Activated naive CD4-positive, alpha-beta T cell treated with anti-CD3 and anti-CD28 coated beads, Interleukin-2, amount 50 U/mL, for 72 hours (primary cell): Measurements from ENCODE around the gene TM9SF4. TPM values are rescaled to one million over a fixed set of nuclear protein-coding genes. Genes with fewer than 3 reads are reported as not detected.
"Not testable (repeated sequence)": the region's sequence is repeated elsewhere in the genome, so short reads cannot be mapped to it uniquely, and the experiment has no call there.

ENCODE experiments used
- ATAC-seq, 2 donors: fragments of 150-1000 bp; cut with Tn5 transposase; 2 replicates each; pipeline ENCODE4 v1.10.0; 2021; ENCODE audit warnings: mild to moderate bottlenecking in 2 of 2, moderate library complexity in 2 of 2
- DNase-seq, 2 donors: peaks; one replicate each; pipeline ENCODE4 v3.0.0; 2021 to 2022; ENCODE audit warnings: low spot score in 2 of 2
- H3K27ac Mint-ChIP-seq, 2 donors: one replicate each; pipeline ENCODE4 v1.8.0; 2022; ENCODE audit warnings: mild to moderate bottlenecking in 2 of 2, mixed read lengths in 2 of 2
- H3K36me3 Mint-ChIP-seq, 2 donors: one replicate each; pipeline ENCODE4 v1.8.0; 2022; ENCODE audit warnings: mixed read lengths in 2 of 2
- H3K9me3 Mint-ChIP-seq, 2 donors: one replicate each; pipeline ENCODE4 v1.8.0; 2022; ENCODE audit warnings: mixed read lengths in 2 of 2
- total RNA-seq, 2 donors: library from RNA; stranded (reverse); gene quantifications; one replicate each; pipeline ENCODE4 v1.2.3, GENCODE V29; 2022

The TM9SF4 gene
- total RNA-seq, 2 donors from 2014 or later, result 41.0 to 45.4 TPM

- no peak for ATAC-seq
- no peak for DNase-seq
- peaks cover 5 to 6% of the 10 kb centered on the region in 2 donors for H3K36me3 Mint-ChIP-seq
- peak overlapping the region in 1 of 2 donors; percentile 64 for H3K27ac Mint-ChIP-seq
- no peaks in the 10 kb centered on the region for H3K9me3 Mint-ChIP-seq
Observed at GRCh38 chr20:32188376-32189122, 79.0 kb downstream of the TM9SF4 start.

DNA sequence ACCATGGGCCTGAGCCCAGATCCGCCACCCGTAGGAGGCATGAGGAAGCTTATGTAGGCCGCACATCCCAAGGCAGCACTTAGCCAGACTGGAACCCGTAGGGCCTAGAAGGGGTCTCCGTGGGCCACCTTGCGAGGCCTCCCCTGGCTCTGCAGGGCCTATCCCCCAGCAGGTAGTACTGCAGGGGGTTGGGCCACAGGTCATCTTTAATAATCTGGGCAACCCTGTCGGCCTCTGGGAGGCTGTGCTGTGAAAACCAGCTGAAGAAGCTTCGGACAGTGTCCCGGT, 79.6 kb downstream of the TM9SF4 start:
- no peaks in the 10 kb centered on the region for H3K9me3 Mint-ChIP-seq
- peaks cover 5 to 11% of the 10 kb centered on the region in 2 donors for H3K36me3 Mint-ChIP-seq
- ATAC-seq, result no peak
- no peak for DNase-seq
- H3K27ac Mint-ChIP-seq, result peak overlapping the region; percentile 64 to 94

DNA sequence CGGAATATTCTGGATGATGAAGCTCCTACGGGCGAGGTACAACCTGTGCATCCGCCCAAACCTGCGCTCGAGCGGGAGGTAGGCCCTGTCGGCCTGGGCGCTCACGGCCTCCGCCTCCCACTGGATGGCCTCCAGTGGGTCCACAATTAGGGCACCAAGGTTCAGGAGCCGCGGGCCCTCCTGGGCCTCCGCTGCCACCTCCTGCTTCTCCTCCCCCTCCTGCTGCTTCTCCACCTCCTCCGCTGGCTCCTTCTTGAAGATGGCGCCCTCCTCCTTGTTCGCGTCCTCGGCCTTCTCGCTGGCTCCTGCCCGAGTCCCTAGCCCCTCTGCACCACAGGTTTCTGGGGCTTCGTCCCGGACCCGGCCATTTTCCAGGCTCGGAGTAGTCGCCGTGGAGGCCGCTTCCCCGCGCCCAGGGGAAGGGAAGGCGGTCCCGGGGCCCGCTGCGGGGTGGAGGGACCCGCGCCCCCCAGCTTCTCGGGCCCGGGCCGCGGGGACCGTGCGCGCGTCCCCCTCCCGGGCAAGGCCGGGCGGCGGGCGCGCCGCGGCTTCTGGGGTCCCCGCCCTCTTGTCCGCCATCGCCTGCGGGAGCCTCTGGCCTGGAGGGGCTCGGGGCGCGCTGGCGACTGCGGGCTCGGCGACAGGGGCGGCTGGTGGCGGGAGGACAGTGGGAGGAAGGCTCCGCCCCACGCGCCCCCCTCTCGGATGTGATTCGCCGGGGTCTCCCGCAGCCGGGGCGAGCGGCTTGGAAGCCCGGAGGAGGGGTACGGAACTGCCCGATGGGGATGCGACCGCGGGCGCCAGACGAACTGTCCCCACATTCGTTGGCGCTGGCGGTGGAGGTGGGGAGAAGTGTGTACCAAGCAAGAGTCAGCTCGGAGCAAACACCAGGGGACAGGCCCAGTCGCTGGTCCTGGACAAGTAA, 80.4 kb downstream of the TM9SF4 start:
- H3K27ac Mint-ChIP-seq, result peak overlapping the region; percentile 64 to 94
- ATAC-seq (peak; percentile 38 to 86), DNase-seq (peak; percentile 29 to 84)
- no peaks in the 10 kb centered on the region for H3K9me3 Mint-ChIP-seq
- H3K36me3 Mint-ChIP-seq, result peaks cover 10 to 16% of the 10 kb centered on the region in 2 donors

DNA sequence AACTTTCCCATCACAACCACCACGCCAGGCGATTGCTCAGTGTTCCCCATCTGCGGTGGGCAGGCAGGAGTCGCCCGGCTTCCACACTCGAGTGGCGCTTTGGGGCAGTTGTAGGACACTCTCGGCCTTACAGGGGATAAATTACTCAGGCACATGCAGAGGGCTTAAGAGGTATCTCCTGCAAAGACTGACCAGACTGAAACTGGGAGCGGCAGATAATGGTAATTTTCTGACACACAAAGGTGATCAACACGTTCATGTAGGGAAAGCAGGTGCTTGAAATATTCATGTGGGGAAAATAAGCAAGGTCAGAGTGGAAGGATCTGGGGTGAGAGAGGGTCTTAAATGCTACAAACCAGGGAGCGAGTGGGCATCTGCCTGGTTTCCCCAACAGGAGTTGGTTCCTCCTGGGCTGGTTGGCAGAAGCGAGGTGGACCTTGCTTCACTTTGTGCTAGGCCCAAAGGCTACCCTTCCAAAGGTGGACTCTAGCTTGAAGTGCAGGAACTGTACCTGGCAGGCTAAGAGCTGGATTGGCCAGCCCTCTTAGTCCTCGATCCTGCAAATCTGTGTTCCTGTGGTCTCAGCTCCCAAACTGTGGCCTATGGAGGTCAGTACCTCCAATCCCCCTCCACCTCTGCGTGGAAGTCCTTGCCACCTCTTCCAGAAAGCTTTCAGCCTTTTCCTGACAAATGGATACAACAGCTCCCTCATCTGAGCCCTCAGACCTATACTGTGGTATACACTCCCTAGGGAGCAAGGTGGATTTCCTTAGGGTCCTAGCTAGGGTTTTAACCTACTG, 81.3 kb downstream of the TM9SF4 start:
- peak overlapping the region; percentile 64 to 79 for H3K27ac Mint-ChIP-seq
- DNase-seq (no peak), ATAC-seq (peak in 1 of 2 donors; percentile 10)
- H3K36me3 Mint-ChIP-seq, result peaks cover 15 to 25% of the 10 kb centered on the region in 2 donors
- no peaks in the 10 kb centered on the region for H3K9me3 Mint-ChIP-seq

DNA sequence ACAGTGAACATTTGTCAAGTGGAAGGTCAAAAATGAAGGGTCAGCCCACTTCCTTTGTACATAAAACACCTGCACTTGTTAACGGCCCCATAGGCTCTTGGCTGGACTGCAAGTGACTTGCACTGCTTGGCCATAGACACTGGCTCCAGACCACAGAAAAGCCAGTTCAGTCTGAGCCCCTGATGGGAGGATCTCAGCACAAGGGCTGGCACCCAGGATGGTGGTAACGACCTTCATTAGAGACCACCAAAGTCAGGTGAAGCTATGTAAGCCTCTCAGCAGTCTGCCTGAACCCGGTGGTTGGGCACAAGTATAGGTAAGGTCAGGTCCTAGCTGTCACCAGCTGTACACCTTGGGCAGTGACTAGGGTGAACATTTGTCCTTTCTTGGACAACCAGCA, 81.9 kb downstream of the TM9SF4 start:
- DNase-seq, result no peak
- Mint-ChIP-seq H3K27ac (peak overlapping the region in 1 of 2 donors; percentile 64), H3K9me3 (no peaks in the 10 kb centered on the region), H3K36me3 (peaks cover 21 to 31% of the 10 kb centered on the region in 2 donors)
- ATAC-seq, result no peak

DNA sequence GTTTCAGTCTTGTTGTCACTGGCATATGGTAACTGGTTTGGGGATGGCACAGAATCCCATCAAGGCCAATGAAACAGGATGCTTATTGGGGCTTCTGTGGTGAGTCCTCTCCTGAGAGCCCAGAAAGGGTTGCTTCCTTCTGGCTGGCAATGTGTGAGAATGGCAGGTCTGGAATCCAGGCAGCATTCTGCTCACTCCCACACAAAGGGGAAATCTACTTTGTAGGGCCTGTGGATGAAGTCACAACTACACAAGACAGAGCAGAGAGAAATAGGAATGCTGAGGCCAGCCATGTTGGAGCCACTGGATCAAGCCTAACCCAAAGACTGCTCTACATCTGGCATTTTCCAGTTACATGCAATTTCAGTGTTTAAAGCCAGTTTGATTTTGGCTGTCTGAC, 82.4 kb downstream of the TM9SF4 start:
- Mint-ChIP-seq H3K27ac (peak overlapping the region; percentile 64 to 72), H3K36me3 (peaks cover 23 to 32% of the 10 kb centered on the region in 2 donors), H3K9me3 (no peaks in the 10 kb centered on the region)
- DNase-seq, result peak in 1 of 2 donors; percentile 20
- ATAC-seq, result peak in 1 of 2 donors; percentile 27

DNA sequence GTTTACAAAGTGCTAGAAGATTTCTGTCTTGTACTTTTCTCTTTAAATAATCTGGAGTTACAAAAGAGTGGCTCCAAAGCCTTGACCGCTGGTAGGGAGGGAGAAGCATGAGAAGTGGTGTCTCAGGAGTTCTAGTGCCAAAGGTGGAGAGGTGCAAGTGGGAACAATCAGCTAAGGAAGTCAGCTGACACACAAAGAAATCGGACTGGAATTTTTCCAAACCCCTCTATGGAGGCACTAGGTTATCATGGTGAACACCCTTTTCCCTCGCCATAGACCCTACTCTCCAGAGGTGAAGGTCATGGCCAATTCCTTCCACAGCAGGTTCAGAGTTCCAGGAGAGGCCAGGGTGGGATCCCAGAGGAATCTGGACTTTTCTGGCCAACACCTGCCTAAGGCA, 83.2 kb downstream of the TM9SF4 start:
- DNase-seq (no peak), ATAC-seq (no peak)
- no peaks in the 10 kb centered on the region for H3K9me3 Mint-ChIP-seq
- peak overlapping the region; percentile 56 to 64 for H3K27ac Mint-ChIP-seq
- peaks cover 31 to 39% of the 10 kb centered on the region in 2 donors for H3K36me3 Mint-ChIP-seq

DNA sequence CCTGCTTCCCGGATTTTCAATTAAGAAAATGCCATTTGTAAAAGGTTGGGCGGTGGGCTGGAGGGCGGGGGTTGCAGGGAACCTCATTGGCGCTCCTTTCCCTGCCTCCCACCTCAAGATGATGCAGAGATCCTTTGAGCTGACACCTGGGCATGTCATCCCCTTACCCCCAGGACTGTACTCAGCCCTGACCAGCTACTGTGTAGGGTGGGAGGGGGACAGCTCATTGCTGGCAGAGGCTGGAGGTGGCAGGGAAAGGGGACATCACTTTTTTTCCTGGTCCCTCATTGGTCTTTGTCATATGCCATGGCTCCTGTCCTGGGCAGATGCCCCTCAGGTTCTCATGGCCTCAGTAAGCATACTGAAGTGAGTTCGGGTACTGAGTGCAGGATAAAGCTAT, 83.8 kb downstream of the TM9SF4 start:
- DNase-seq, H3K9me3 Mint-ChIP-seq, ATAC-seq: not testable (repeated sequence)
- Mint-ChIP-seq H3K27ac (peak overlapping the region; percentile 27 to 64), H3K36me3 (peaks cover 33 to 41% of the 10 kb centered on the region in 2 donors)

DNA sequence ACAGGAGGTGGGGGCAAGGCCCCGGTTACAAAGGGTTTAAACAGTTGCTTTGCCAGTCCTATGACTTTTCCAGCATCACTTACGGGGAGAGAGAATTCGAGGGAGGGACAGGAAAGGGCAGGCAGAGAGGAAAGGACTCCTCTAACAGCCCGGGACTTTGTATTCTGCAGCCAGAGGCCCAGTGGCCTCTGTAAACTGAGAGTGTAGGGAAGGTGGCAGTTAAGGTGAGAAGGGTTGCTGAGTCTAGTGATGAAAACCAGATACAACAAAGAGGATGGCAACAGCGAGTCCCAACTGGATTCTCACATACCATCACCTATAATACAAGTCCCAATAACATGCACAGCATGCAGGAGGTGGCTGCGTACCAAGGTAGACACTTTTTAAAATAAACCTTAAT, 84.5 kb downstream of the TM9SF4 start:
- DNase-seq (no peak), ATAC-seq (no peak)
- no peaks in the 10 kb centered on the region for H3K9me3 Mint-ChIP-seq
- peak overlapping the region in 1 of 2 donors; percentile 64 for H3K27ac Mint-ChIP-seq
- H3K36me3 Mint-ChIP-seq, result peaks cover 28 to 37% of the 10 kb centered on the region in 2 donors

DNA sequence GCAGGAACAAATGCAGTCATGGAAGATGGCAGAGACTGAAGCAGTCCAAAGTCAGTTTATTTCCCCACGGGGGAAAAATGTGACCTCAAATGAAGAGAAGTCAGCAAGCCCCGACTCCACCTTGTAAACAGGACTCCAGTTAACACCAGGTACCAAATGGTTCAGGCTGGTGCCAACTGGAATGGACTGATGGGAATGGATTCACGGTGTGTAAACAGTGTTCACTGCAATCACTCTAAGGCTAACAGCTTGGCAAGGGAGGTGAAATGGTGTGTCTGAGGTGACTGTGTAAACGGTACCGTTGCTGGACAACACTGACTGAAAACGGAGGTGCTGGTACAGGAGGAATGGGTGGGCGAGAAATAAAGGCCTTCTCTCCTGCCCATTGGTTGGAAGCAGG, 86.1 kb downstream of the TM9SF4 start:
- Mint-ChIP-seq H3K27ac (peak overlapping the region; percentile 47 to 91), H3K9me3 (no peaks in the 10 kb centered on the region), H3K36me3 (peaks cover 28 to 42% of the 10 kb centered on the region in 2 donors)
- DNase-seq, result no peak
- ATAC-seq, result no peak

GRCh38 chr20:32196613-32197012, 87.1 kb downstream of the TM9SF4 start:
- not testable (repeated sequence) for DNase-seq, ATAC-seq, H3K9me3 Mint-ChIP-seq
- Mint-ChIP-seq H3K27ac (peak overlapping the region in 1 of 2 donors; percentile 60), H3K36me3 (peaks cover 36 to 52% of the 10 kb centered on the region in 2 donors)

DNA sequence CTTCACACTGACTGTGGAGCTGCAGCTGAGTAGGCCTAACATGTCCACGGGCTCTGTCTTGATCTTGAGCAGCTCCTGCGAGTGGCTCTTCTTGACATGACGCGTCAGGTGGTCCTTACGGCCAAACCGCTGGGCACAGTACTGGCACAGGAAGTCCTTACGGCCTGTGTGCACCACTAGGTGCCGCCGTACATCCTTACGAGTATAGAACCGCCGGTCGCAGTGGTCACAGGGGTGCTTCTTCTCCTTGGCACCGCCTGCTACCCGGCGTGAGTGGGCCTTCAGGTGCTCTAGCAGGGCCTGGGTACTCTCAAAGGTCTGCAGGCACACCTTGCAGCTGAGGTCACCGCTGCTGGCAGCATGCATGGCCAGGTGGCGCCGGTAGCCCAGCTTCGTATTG, 87.6 kb downstream of the TM9SF4 start:
- H3K27ac Mint-ChIP-seq, DNase-seq, H3K9me3 Mint-ChIP-seq: not testable (repeated sequence)
- peak in 1 of 2 donors; percentile 9 for ATAC-seq
- peaks cover 40 to 56% of the 10 kb centered on the region in 2 donors for H3K36me3 Mint-ChIP-seq

GRCh38 chr20:32199006-32199405, 89.5 kb downstream of the TM9SF4 start:
- peak overlapping the region; percentile 60 to 98 for H3K27ac Mint-ChIP-seq
- H3K36me3 Mint-ChIP-seq, result peaks cover 54 to 69% of the 10 kb centered on the region in 2 donors
- H3K9me3 Mint-ChIP-seq, result no peaks in the 10 kb centered on the region
- no peak for DNase-seq
- no peak for ATAC-seq

DNA sequence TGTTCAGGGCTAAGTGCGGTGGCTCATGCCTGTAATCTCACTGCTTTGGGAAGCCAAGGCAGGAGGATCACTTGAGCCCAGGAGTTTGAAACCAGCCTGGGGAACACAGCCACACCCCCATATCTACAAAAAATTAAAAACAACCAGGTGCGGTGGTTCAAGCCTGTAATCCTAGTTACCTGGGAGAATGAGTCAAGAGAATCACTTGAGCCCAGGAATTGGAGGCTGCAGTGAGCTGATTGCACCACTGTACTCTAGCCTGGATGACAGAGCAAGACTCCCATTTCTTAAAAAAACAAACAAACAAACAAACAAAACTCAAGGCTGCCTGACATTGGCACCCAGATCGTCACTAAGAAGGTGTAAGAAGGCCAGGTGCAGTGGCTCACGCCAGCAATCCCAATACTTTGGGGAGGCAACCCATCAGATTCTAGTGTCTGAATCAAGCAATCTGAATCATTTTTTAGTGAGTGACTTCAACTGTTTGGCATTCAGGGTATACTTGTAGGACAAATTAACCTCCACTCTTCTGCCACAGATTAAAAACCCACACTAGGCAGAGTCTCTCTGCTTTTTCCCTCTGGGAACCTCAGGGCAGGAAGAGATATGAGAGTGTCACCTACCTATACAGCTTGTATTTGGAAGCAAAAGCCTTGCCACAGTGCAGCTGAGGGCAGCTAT, 91.9 kb downstream of the TM9SF4 start:
- peak overlapping the region; percentile 97 to 98 for H3K27ac Mint-ChIP-seq

DNA sequence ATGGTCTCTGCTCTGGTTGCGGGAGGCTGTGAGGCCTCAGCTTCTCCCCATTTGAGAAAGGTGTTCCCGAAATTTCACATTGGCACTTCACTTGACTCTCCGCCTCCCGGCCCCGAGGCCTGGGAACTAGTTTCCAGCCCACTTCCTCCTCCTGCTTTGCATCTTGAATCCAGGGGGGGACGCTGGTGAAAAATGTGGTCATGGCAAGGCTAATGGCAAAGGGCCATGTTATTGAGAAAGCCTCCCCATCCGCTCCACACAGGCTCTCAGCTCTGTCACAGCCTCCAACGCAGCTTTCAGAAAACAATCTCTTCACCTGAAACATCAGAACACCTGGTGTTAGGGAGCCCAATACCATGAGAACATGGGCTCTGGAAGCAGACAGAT, 92.5 kb downstream of the TM9SF4 start:
- ATAC-seq, result no peak
- H3K27ac Mint-ChIP-seq, result peak overlapping the region; percentile 97 to 98

More for the DNA sequence above, 91.9 kb downstream of the TM9SF4 start:
- Mint-ChIP-seq H3K9me3 (no peaks in the 10 kb centered on the region), H3K36me3 (peaks cover 54 to 68% of the 10 kb centered on the region in 2 donors)
- no peak for DNase-seq
- ATAC-seq, result no peak

More for the DNA sequence above, 92.5 kb downstream of the TM9SF4 start:
- Mint-ChIP-seq H3K36me3 (peaks cover 58 to 72% of the 10 kb centered on the region in 2 donors), H3K9me3 (no peaks in the 10 kb centered on the region)
- DNase-seq, result no peak
